NCI-H345 (cell line): ENCODE data around the gene RERE.
"Not testable (repeated sequence)": the region's sequence is repeated elsewhere in the genome, so short reads cannot be mapped to it uniquely, and the experiment has no call there.

ENCODE experiments used
- DNase-seq: peaks from one replicate; lab custom pipeline; 2025; lab: John Stamatoyannopoulos, UW

RERE gene

DNA sequence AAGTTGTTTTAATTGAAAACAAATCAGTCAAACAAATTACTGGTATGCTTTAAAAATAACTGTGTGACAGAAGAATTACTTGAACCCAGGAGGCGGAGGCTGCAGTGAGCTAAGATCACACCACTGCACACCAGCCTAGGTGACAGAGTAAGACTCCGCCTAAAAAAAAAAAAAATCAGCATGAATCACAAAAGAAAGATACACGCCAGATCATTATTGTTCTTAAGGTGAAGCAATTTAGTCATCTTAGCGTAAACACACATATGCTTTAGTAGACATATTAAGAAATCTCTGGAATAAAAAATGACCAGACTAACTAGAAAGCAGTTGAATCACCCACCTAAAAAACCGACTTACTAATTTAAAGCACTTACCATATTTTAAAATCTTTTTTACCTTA, 20.2 kb downstream of the RERE start:
- no peak for DNase-seq

GRCh38 chr1:8796812-8797211, 20.6 kb downstream of the RERE start:
- no peak for DNase-seq

DNA sequence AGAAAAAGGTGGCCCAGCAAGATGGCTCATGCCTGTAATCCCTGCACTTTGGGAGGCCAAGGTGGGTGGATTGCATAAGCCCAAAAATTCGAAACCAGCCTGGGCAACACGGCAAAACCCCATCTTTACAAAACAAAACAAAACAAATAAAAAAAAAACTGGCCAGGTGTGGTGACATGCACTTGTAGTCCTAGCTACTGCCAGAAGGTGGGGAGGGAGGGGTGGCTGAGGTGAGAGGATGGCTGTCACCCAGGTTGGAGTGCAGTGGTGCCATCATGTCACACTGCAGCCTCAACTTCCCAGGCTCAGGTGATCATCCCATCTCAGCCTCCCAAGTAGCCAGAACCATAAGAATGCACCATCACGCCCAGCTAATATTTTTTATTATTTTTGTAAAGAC, 22.8 kb downstream of the RERE start:
- DNase-seq = no peak

DNA sequence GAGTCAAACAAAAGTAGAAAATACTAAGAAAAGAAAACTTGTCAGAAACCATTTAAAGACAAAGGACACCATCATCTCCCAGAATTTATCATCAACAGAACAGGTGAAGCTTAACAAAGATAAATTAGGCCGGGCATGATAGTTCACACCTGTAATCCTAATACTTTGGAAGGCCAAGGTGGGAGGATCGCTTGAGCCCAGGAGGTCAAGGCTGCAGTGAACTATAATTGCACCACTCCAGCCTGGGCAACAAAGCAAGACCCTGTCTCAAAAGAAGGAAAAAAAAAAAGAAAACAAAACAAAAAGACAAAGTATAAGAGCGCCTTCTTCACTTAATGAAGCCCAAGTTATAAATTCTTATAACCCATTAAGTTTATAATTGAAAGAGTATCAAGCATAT, 25.6 kb downstream of the RERE start:
- no peak for DNase-seq

DNA sequence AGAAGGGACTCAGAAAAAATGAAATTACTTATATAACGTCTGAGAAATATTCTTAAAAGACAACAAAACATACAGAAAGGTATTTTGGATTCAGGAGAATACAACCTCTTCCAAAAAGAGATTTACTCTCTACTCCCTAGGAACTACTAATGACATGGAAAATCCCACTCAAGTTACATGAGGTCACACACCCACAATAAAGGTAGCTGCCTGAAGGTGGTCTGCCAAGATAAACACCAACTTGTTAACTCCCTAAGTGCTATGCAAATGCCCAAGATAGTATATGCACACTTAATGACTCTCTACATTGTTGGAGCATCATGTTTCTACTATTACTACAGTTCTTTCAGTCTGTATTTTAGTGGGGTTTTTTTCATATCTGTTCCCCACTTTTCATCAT, 26.5 kb downstream of the RERE start:
- no peak for DNase-seq

- no peak for DNase-seq
Observed at GRCh38 chr1:8790478-8790877, 27.0 kb downstream of the RERE start.

DNA sequence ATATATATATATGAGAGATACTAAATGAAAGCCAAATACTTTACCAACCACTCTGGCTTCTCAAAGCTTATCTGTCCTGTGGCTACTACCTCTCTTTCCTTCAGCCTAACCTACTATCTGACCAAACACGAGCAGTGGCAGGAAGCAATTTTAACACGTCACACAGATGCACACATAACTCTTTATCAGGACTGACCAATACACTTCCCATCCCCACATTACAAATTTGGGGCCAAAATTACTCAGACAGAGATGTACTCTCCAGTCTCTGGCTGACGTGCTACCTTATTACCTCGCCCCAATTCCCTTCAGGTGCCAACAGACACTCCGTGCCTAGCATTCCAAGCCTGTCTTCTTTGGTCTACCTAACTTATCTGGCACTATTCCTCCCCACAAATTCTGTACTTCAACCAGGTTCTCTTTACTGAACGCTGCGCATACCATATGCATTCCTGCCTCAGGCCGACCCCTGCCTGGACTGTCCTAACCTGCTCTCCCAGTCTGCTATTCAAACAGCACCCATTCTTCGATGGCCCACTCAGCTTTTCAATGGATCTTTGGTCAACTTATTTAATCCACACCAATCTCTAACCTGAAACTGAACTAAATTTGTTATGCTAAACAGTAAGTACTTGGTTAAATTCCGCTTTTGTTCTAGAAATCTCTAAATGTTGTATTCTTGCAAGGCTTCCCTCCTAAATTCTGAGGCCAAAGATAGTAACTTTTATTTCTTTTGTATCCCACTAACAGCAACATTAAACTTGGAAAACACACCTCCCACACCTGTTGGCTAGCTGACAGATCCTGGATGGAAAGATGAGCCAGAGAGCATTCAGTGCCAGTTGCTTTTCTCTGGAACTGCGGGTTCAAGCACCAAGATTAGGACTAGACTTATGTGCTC, 27.9 kb downstream of the RERE start:
- DNase-seq = no peak

DNA sequence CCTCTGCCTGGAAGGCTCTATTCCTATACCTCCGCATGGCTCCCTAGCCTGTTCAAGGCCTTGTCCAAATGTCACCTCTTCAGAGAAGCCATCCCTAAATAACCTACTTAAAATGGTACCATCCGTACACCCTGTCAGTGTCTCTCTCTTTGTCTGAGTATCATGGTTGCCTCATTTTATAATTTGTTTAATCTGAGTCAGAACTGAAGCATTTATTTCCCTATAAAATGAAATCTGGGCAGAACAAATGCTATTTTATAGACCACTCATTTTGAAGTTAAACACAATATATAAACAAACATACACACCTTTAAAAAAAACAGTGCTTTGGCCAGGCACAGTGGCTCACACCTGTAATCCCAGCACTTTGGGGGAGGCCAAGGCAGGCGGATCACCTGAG, 30.2 kb downstream of the RERE start:
- DNase-seq = no peak

DNA sequence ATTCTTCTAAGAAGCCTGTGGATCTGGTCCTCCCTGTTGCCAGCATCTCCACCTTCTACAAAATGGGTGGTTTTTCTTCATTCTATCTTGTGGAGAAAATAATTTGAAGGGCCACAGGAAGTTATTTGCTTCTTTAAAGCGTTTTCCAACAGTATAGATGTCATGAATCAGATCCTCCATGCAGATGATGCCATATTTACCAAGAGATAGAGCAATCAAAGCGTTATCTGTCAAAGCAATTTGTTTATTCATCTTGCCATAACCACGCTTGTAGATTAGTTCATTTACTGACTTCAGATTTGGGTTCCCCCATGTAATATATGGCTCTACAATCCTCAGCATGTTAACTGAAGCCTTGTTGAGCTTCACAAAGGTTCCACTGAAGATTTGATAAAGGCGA, 31.2 kb downstream of the RERE start:
- DNase-seq = not testable (repeated sequence)

DNA sequence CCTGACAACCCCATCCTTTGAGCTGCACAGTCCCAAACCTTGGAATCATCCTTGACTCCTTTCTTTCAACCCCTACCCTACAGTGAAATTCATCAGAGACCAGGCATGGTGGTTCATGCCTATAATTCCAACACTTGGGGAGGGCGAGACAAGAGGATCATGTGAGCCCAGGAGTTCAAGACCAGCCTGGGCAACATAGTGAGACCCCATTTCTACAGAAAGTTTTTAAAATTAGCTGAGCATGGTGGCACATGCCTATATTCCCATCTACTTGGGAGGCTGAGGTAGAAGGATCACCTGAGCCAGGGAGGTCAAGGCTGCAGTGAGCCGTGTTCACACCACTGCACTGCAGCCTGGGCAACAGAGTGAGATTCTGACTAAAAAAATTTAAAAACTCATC, 34.5 kb downstream of the RERE start:
- DNase-seq = no peak

DNA sequence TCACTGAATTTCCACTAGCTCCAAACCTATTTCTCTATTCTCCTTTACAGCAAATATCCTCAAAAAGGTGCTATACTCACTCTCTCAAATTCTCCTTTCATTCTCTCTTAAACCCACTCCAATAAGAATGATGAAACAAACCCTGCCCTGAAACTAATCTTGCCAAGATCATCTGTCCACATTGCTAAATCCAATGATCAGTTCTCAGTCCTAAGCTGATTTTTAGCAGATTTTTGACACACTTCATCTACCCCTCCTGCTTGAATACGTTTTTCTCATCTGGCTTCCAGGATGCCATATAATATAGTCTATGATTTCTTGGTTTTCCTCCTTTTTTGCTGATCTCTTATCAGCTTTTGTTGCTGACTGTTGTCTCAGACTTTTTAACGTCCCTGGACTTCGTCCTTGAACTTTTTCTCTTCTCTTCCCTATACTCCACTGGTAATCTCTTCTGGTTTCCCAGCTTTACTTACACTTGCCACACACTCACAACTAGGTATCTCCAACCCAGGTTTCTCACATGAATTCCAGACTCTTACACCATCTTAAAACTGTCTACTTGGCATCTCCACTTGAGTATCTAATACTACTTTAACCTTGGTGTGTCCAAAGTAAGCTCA, 35.3 kb downstream of the RERE start:
- no peak for DNase-seq

- DNase-seq = no peak
Observed at GRCh38 chr1:8780405-8780804, 37.0 kb downstream of the RERE start.

GRCh38 chr1:8777867-8778266, 39.6 kb downstream of the RERE start:
- no peak for DNase-seq

DNA sequence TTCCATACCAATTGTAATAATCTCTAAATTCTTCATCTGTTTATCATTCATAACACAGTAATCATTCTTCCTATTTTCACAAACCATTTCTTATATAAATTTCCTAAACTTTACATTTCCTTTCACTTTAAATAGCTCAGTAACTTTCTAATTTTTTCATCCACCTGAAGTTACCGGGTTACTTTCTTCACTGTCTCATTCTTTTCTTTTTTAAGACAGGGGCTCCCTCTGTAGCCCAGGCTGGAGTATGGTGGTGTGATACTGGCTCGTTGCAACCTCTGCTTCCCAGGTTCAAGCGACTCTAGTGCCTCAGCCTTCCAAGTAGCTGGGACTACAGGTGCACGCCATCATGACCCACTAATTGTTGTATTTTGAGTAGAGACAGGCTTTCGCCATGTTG, 41.3 kb downstream of the RERE start:
- no peak for DNase-seq

DNA sequence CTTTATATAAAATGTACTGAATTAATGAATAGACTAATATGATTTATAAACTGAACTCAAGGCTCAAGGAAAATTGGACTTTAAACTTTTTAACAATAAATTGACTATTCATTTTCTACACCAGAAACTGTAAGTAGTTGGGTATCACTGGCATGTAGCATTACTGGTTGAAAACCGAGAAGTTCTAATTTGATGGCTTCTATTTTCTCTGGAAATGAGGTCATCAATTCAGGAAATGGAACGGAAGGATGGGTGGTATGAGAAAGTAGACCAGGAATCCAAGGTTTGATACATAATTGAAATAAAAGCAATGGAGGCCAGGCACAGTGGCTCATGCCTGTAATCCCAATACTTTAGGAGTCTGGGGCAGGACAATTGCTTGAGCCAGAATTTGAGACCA, 50.4 kb downstream of the RERE start:
- DNase-seq = no peak

DNA sequence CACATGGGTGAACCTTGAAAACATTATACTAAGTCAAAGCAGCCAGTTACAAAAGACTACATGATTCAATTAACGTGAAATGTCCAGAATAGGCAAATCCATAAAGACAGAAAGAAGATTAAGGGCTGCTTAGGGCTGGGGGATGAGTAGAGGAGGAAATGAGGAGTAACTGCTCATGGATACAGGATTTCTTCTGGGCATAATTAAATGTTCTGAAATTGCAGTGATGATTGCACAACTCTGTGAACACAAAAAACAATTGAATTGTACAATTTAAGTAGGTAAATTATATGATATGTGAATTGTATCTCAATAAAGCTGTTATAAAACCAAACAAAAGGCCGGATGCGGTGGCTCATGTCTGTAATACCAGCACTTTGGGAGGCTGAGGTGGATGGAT, 52.2 kb downstream of the RERE start:
- DNase-seq = no peak

GRCh38 chr1:8764293-8764937, 53.0 kb downstream of the RERE start:
- DNase-seq = no peak

- DNase-seq = no peak
Observed at GRCh38 chr1:8763888-8764287, 53.6 kb downstream of the RERE start.

DNA sequence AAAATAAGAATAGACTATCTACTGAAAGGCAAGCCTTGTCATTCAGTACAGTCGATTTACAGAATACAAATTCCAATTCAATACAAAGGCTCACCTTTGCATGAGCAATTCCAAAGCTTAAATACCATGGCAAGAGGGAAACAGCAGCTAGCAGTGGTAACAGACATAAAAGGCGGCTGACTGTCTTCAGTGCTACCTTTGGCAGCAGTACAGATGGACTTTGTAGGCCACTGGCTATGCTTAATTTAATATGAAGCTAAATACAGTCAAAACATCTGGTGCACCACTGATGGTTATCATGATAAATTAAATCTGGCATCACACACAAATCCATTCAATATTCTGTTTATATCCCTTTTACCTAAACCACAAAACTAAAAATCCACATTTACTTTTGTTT, 62.4 kb downstream of the RERE start:
- no peak for DNase-seq

DNA sequence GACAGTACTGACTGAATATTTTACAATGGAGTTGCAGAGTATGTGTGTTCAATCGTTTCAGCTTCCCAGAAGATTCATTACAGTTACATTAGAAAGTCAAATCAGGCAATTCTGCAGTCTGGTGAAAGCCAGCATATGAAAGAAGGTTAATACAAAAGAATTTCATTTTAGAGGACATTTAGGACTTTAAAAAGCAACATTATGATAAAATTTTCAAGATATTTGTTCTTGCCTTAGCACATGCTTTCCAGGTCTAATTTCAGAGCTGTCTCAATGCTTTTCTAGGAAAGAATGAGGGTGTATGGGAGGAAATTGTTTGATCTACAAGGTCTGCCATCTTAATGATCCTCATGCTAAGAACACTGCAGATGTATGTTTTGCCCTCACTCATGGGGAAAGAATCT, 63.2 kb downstream of the RERE start:
- DNase-seq = no peak

- no peak for DNase-seq
Observed at GRCh38 chr1:8753736-8754135, 63.7 kb downstream of the RERE start.

GRCh38 chr1:8752921-8753713, 64.3 kb downstream of the RERE start:
- DNase-seq = no peak
